ENCODE measurements around the gene GIGYF1.
A peak's percentile ranks its signal among the peaks of the same experiment; 100 is the strongest.

The GIGYF1 gene

GRCh38 chr7:100649826-100650565, 44.1 kb downstream of the GIGYF1 start:
- Histone ChIP-seq H3K4me3 (ENCODE audit: low read length) (no peak overlapping the region), H3K27ac (ENCODE audit: low read length) (no peak overlapping the region), H3K36me3 (ENCODE audit: control insufficient read depth, insufficient read depth, low read length) (no peaks in the 10 kb centered on the region), H3K27me3 (ENCODE audit: control insufficient read depth, insufficient read depth, low read length) (peaks cover 4% of the 10 kb centered on the region; the same call in 1 of the 2 replicates), H3K9me3 (ENCODE audit: control insufficient read depth, insufficient read depth, low read length) (no peaks in the 10 kb centered on the region), H3K4me1 (ENCODE audit: control insufficient read depth, insufficient read depth, low read length) (0 out of 2 replicates have a peak, but pooled peaks cover 3% of the 10 kb centered on the region)
- DNase-seq (ENCODE audit: low read depth, low spot score): no peak
- 100% methylated on average over 4 of the region's 15 CpGs for WGBS (ENCODE audit: insufficient coverage, insufficient read length)

GRCh38 chr7:100642534-100642907, 51.5 kb downstream of the GIGYF1 start:
- no peak overlapping the region for H3K27ac ChIP-seq (ENCODE audit: low read length)
- no peaks in the 10 kb centered on the region for H3K9me3 ChIP-seq (ENCODE audit: control insufficient read depth, insufficient read depth, low read length)
- peaks cover 7% of the 10 kb centered on the region for H3K4me1 ChIP-seq (ENCODE audit: control insufficient read depth, insufficient read depth, low read length)
- no peaks in the 10 kb centered on the region for H3K27me3 ChIP-seq (ENCODE audit: control insufficient read depth, insufficient read depth, low read length)
- no peaks in the 10 kb centered on the region for H3K36me3 ChIP-seq (ENCODE audit: control insufficient read depth, insufficient read depth, low read length)
- no peak overlapping the region for H3K4me3 ChIP-seq (ENCODE audit: low read length)
- DNase-seq (ENCODE audit: low read depth, low spot score): no peak
- no CpG with 5 or more reads among the region's 11 CpGs for WGBS (ENCODE audit: insufficient coverage, insufficient read length)

GRCh38 chr7:100641860-100642533, 52.1 kb downstream of the GIGYF1 start:
- WGBS (ENCODE audit: insufficient coverage, insufficient read length): no CpG with 5 or more reads among the region's 10 CpGs
- H3K27ac ChIP-seq (ENCODE audit: low read length): no peak overlapping the region

GRCh38 chr7:100641463-100641859, 52.6 kb downstream of the GIGYF1 start, which contains the start of gene TFR2:
Gene TFR2, minus strand, starts transcription at chr7:100641552. Its CDS starts 43 bp downstream, at chr7:100641509.
- H3K27ac ChIP-seq (ENCODE audit: low read length): no peak within 1 kb of the TSS
- peaks cover 5% of the 10 kb centered on the region for H3K4me1 ChIP-seq (ENCODE audit: control insufficient read depth, insufficient read depth, low read length)
- no peak for DNase-seq (ENCODE audit: low read depth, low spot score)
- no peak within 1 kb of the TSS for H3K4me3 ChIP-seq (ENCODE audit: low read length)
- H3K9me3 ChIP-seq (ENCODE audit: control insufficient read depth, insufficient read depth, low read length): no peaks in the 10 kb centered on the region
- WGBS (ENCODE audit: insufficient coverage, insufficient read length): no CpG with 5 or more reads among the region's 10 CpGs
- no peaks in the 10 kb centered on the region for H3K36me3 ChIP-seq (ENCODE audit: control insufficient read depth, insufficient read depth, low read length)
- no peaks in the 10 kb centered on the region for H3K27me3 ChIP-seq (ENCODE audit: control insufficient read depth, insufficient read depth, low read length)

More at GRCh38 chr7:100641860-100642533, 52.1 kb downstream of the GIGYF1 start:
- peaks cover 5% of the 10 kb centered on the region for H3K4me1 ChIP-seq (ENCODE audit: control insufficient read depth, insufficient read depth, low read length)
- H3K9me3 ChIP-seq (ENCODE audit: control insufficient read depth, insufficient read depth, low read length): no peaks in the 10 kb centered on the region
- H3K4me3 ChIP-seq (ENCODE audit: low read length): no peak overlapping the region
- no peaks in the 10 kb centered on the region for H3K27me3 ChIP-seq (ENCODE audit: control insufficient read depth, insufficient read depth, low read length)
- no peaks in the 10 kb centered on the region for H3K36me3 ChIP-seq (ENCODE audit: control insufficient read depth, insufficient read depth, low read length)
- no peak for DNase-seq (ENCODE audit: low read depth, low spot score)

- WGBS (ENCODE audit: insufficient coverage, insufficient read length): no CpG with 5 or more reads among the region's 24 CpGs
- no peaks in the 10 kb centered on the region for H3K36me3 ChIP-seq (ENCODE audit: control insufficient read depth, insufficient read depth, low read length)
Observed at GRCh38 chr7:100640517-100641440, 53.3 kb downstream of the GIGYF1 start.

GRCh38 chr7:100639995-100640516, 54.0 kb downstream of the GIGYF1 start:
- H3K27me3 ChIP-seq (ENCODE audit: control insufficient read depth, insufficient read depth, low read length): no peaks in the 10 kb centered on the region
- no CpG with 5 or more reads among the region's 17 CpGs for WGBS (ENCODE audit: insufficient coverage, insufficient read length)

More at GRCh38 chr7:100640517-100641440, 53.3 kb downstream of the GIGYF1 start:
- H3K27ac ChIP-seq (ENCODE audit: low read length): no peak overlapping the region
- no peaks in the 10 kb centered on the region for H3K9me3 ChIP-seq (ENCODE audit: control insufficient read depth, insufficient read depth, low read length)
- H3K4me3 ChIP-seq (ENCODE audit: low read length): no peak overlapping the region
- H3K4me1 ChIP-seq (ENCODE audit: control insufficient read depth, insufficient read depth, low read length): peaks cover 5% of the 10 kb centered on the region
- DNase-seq (ENCODE audit: low read depth, low spot score): no peak
- no peaks in the 10 kb centered on the region for H3K27me3 ChIP-seq (ENCODE audit: control insufficient read depth, insufficient read depth, low read length)

GRCh38 chr7:100632951-100633717, 60.9 kb downstream of the GIGYF1 start:
- Histone ChIP-seq H3K27me3 (ENCODE audit: control insufficient read depth, insufficient read depth, low read length) (no peaks in the 10 kb centered on the region; the same call in 1 of the 2 replicates), H3K9me3 (ENCODE audit: control insufficient read depth, insufficient read depth, low read length) (no peaks in the 10 kb centered on the region), H3K4me1 (ENCODE audit: control insufficient read depth, insufficient read depth, low read length) (peaks cover 1% of the 10 kb centered on the region; the same call in 1 of the 2 replicates), H3K36me3 (ENCODE audit: control insufficient read depth, insufficient read depth, low read length) (no peaks in the 10 kb centered on the region), H3K27ac (ENCODE audit: low read length) (no peak overlapping the region), H3K4me3 (ENCODE audit: low read length) (peak overlapping the region; percentile 65; the same call in 1 of the 2 replicates)
- WGBS (ENCODE audit: insufficient coverage, insufficient read length): no CpG with 5 or more reads among the region's 72 CpGs
- no peak for DNase-seq (ENCODE audit: low read depth, low spot score)

More at GRCh38 chr7:100639995-100640516, 54.0 kb downstream of the GIGYF1 start:
- Histone ChIP-seq H3K4me1 (ENCODE audit: control insufficient read depth, insufficient read depth, low read length) (peaks cover 5% of the 10 kb centered on the region), H3K27ac (ENCODE audit: low read length) (no peak overlapping the region), H3K36me3 (ENCODE audit: control insufficient read depth, insufficient read depth, low read length) (no peaks in the 10 kb centered on the region), H3K9me3 (ENCODE audit: control insufficient read depth, insufficient read depth, low read length) (no peaks in the 10 kb centered on the region), H3K4me3 (ENCODE audit: low read length) (no peak overlapping the region)
- no peak for DNase-seq (ENCODE audit: low read depth, low spot score)

GRCh38 chr7:100630066-100630465, 64.0 kb downstream of the GIGYF1 start:
- no peaks in the 10 kb centered on the region; the same call in 1 of the 2 replicates for H3K27me3 ChIP-seq (ENCODE audit: control insufficient read depth, insufficient read depth, low read length)
- H3K36me3 ChIP-seq (ENCODE audit: control insufficient read depth, insufficient read depth, low read length): no peaks in the 10 kb centered on the region
- H3K4me1 ChIP-seq (ENCODE audit: control insufficient read depth, insufficient read depth, low read length): peaks cover 4% of the 10 kb centered on the region
- DNase-seq (ENCODE audit: low read depth, low spot score): no peak
- H3K27ac ChIP-seq (ENCODE audit: low read length): no peak overlapping the region
- no peak overlapping the region for H3K4me3 ChIP-seq (ENCODE audit: low read length)
- no peaks in the 10 kb centered on the region for H3K9me3 ChIP-seq (ENCODE audit: control insufficient read depth, insufficient read depth, low read length)
- no CpG with 5 or more reads among the region's 4 CpGs for WGBS (ENCODE audit: insufficient coverage, insufficient read length)

All from iPS DF 6.9 (cell line).